Breast epithelium (tissue), 4 donors: ENCODE results near the gene XPO1. TPM values are rescaled to one million over a fixed set of nuclear protein-coding genes. Genes with fewer than 3 reads are reported as not detected.
"Not testable (repeated sequence)": the region's sequence is repeated elsewhere in the genome, so short reads cannot be mapped to it uniquely, and the experiment has no call there.

Source experiments
- DNase-seq, 2 donors: peaks; one replicate each; pipeline ENCODE4 v3.0.0-alpha.2; 2019; ENCODE audit warnings: low spot score in 2 of 2
- H3K27ac ChIP-seq, 2 donors: fragments of 200-600 bp; sonication (generic) in 1 of 2; one replicate each; pipeline ENCODE4 v1.5.1; 2016 to 2019; ENCODE audit warnings: mild to moderate bottlenecking in 1 of 2
- H3K27me3 ChIP-seq, 2 donors: fragments of 200-600 bp; sonication (generic) in 1 of 2; one replicate each; pipeline versions ENCODE4 v1.5.1 to v1.6.0; 2017 to 2019; ENCODE audit warnings: control low read depth in 1 of 2, mild to moderate bottlenecking in 1 of 2
- H3K36me3 ChIP-seq: fragments of 200-600 bp; one replicate; pipeline ENCODE4 v1.5.1; 2019
- H3K4me1 ChIP-seq, 2 donors: fragments of 200-600 bp; sonication (generic); one replicate each; pipeline ENCODE4 v1.5.1; 2016 to 2019; ENCODE audit warnings: control low read depth in 1 of 2
- H3K4me3 ChIP-seq, 3 donors: fragments of 200-600 bp; sonication (generic); 1 replicate in 2 of 3; 2 replicates in 1 of 3; pipeline ENCODE4 v1.5.1; 2016 to 2019; ENCODE audit warnings: mild to moderate bottlenecking in 3 of 3, moderate library complexity in 2 of 3
- H3K9me3 ChIP-seq, 2 donors: fragments of 200-600 bp; sonication (generic) in 1 of 2; one replicate each; pipeline ENCODE4 v1.5.1; 2016 to 2019; ENCODE audit warnings: control low read depth in 1 of 2
- CTCF ChIP-seq, 3 donors: fragments of 450-650 bp; IDR thresholded peaks; one replicate each; pipeline ENCODE4 v1.5.1; 2016 to 2017; ENCODE audit warnings: antibody characterized with exemption in 3 of 3, mild to moderate bottlenecking in 3 of 3, moderate library complexity in 3 of 3
- POLR2A ChIP-seq: fragments of 450-650 bp; IDR thresholded peaks from one replicate; pipeline ENCODE4 v1.6.1; 2016; ENCODE audit warnings: antibody characterized with exemption, mild to moderate bottlenecking, moderate library complexity
- POLR2AphosphoS5 ChIP-seq, 3 donors: sonication (generic); formaldehyde crosslinking; IDR thresholded peaks; one replicate each; pipeline ENCODE4 v1.6.1; 2017; ENCODE audit warnings: antibody characterized with exemption in 3 of 3
- intact Hi-C: fragments of 100-400 bp; cut with DNase I; formaldehyde crosslinking; loops from one replicate; pipeline ENCODE4 v1.15.1; 2023; ENCODE audit warnings: low total_unique reads
- total RNA-seq, 3 donors: library from RNA; depleted of rRNA; stranded (reverse); fragments of >200 nt; gene quantifications; one replicate each; pipeline ENCODE4 v1.1.0, GENCODE V29; 2016

The XPO1 gene
- total RNA-seq, 3 donors from 2014 or later = 76.0 to 137 (median 129) TPM

- Histone ChIP-seq H3K27me3 (no peaks in the 10 kb centered on the region), H3K4me3 (no peak overlapping the region), H3K27ac (no peak overlapping the region), H3K4me1 (no peaks in the 10 kb centered on the region), H3K36me3 (no peaks in the 10 kb centered on the region), H3K9me3 (no peaks in the 10 kb centered on the region)
- TF ChIP-seq CTCF (IDR thresholded peaks at IDR 0.05) (no peak), POLR2AphosphoS5 (IDR thresholded peaks at IDR 0.05) (no peak), POLR2A (no peak)
- DNase-seq = no peak
- intact Hi-C loops = no loop called here
Measured at GRCh38 chr2:61454383-61454782, 83.8 kb downstream of the XPO1 start.

- DNase-seq = no peak
- intact Hi-C loops = no loop called here
Measured at GRCh38 chr2:61452392-61452791, 85.8 kb downstream of the XPO1 start.

GRCh38 chr2:61451178-61451577 lies 87.0 kb downstream of the XPO1 start:
- no peaks in the 10 kb centered on the region for H3K36me3 ChIP-seq
- TF ChIP-seq POLR2AphosphoS5 (IDR thresholded peaks at IDR 0.05) (no peak), POLR2A (no peak), CTCF (IDR thresholded peaks at IDR 0.05) (no peak)
- H3K9me3 ChIP-seq = no peaks in the 10 kb centered on the region
- no peak for DNase-seq
- no peaks in the 10 kb centered on the region for H3K27me3 ChIP-seq
- H3K27ac ChIP-seq = no peak overlapping the region
- no peak overlapping the region for H3K4me3 ChIP-seq
- no peaks in the 10 kb centered on the region for H3K4me1 ChIP-seq
- intact Hi-C loops = no loop called here

More at GRCh38 chr2:61452392-61452791, 85.8 kb downstream of the XPO1 start:
- Histone ChIP-seq H3K9me3 (no peaks in the 10 kb centered on the region), H3K27me3 (no peaks in the 10 kb centered on the region), H3K27ac (no peak overlapping the region), H3K4me1 (no peaks in the 10 kb centered on the region), H3K4me3 (no peak overlapping the region), H3K36me3 (no peaks in the 10 kb centered on the region)
- TF ChIP-seq CTCF (IDR thresholded peaks at IDR 0.05) (no peak), POLR2A (no peak), POLR2AphosphoS5 (IDR thresholded peaks at IDR 0.05) (no peak)

DNA sequence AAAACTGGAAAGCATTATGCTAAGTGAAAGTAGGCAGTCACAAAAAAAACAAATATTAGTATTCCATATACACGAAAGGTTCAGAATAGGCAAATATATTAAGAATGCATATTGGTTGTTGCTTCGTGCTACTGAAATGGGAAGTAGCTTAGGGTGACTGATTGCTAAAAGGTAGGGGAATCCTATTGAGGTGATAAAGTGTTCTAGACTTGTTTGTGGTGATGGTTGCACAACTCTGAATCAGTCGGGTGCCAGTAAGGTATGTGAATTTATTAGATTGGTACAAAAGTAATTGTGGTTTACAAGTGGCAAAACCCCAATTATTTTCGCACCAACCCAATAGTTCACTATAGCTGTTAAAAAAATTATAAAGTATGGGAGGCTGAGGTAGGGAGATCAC lies 88.0 kb downstream of the XPO1 start:
- Histone ChIP-seq H3K4me1 (no peaks in the 10 kb centered on the region), H3K9me3 (no peaks in the 10 kb centered on the region), H3K27ac (no peak overlapping the region), H3K4me3 (no peak overlapping the region), H3K27me3 (no peaks in the 10 kb centered on the region), H3K36me3 (no peaks in the 10 kb centered on the region)
- intact Hi-C loops = no loop called here
- no peak for DNase-seq
- no peak for TF ChIP-seq POLR2A
- no peak for TF ChIP-seq POLR2AphosphoS5 (IDR thresholded peaks at IDR 0.05)

DNA sequence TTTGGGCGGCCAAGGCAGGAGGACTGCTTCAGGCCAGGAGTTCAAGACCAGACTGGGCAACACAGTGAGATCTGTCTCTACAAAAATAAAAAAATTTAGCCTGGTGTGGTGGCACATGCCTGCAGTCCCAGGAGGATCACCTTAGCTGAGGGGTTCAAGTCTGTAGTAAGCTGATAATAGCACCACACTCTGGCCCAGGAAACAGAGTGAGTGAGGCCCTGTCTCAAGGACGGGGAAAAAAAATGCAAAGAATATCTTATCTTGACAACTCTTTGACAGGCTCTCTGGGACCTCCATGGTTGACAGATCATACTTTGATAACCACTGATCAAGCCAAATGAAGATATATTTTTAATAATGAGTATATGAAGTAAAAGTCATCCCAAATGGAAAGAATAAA lies 89.9 kb downstream of the XPO1 start:
- H3K36me3 ChIP-seq = no peaks in the 10 kb centered on the region

DNA sequence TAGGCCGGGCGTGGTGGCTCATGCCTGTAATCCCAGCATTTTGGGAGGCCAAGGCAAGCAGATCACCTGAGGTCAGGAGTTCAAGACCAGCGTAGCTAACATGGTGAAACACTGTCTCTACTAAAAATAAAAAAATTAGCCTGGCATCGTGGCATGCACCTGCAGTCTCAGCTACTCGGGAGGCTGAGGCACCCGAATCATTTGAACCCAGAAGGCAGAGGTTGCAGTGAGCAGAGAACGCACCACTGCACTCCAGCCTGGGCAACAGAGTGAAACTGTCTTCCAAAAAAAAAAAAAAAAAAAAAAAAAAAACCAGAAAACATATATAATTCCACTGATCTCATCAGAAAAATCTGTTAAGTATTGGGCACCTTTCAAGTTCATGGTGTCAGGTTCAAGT lies 91.2 kb downstream of the XPO1 start:
- H3K27ac ChIP-seq, H3K27me3 ChIP-seq, H3K36me3 ChIP-seq, DNase-seq, H3K4me1 ChIP-seq, intact Hi-C loops, H3K4me3 ChIP-seq, H3K9me3 ChIP-seq: not testable (repeated sequence)

More for the DNA sequence above, 89.9 kb downstream of the XPO1 start:
- no peak for TF ChIP-seq POLR2A
- no peak for TF ChIP-seq CTCF (IDR thresholded peaks at IDR 0.05)
- no peak for TF ChIP-seq POLR2AphosphoS5 (IDR thresholded peaks at IDR 0.05)
- Histone ChIP-seq H3K9me3 (no peaks in the 10 kb centered on the region), H3K4me1 (no peaks in the 10 kb centered on the region), H3K27me3 (no peaks in the 10 kb centered on the region), H3K4me3 (no peak overlapping the region), H3K27ac (no peak overlapping the region)
- intact Hi-C loops = no loop called here
- DNase-seq = no peak
